ENCODE results near the gene ANKRD34C. TPM values are rescaled to one million over a fixed set of nuclear protein-coding genes. Genes with fewer than 3 reads are reported as not detected.

The ANKRD34C gene
- total RNA-seq, 1 donor from 2014 or later: not detected

DNA sequence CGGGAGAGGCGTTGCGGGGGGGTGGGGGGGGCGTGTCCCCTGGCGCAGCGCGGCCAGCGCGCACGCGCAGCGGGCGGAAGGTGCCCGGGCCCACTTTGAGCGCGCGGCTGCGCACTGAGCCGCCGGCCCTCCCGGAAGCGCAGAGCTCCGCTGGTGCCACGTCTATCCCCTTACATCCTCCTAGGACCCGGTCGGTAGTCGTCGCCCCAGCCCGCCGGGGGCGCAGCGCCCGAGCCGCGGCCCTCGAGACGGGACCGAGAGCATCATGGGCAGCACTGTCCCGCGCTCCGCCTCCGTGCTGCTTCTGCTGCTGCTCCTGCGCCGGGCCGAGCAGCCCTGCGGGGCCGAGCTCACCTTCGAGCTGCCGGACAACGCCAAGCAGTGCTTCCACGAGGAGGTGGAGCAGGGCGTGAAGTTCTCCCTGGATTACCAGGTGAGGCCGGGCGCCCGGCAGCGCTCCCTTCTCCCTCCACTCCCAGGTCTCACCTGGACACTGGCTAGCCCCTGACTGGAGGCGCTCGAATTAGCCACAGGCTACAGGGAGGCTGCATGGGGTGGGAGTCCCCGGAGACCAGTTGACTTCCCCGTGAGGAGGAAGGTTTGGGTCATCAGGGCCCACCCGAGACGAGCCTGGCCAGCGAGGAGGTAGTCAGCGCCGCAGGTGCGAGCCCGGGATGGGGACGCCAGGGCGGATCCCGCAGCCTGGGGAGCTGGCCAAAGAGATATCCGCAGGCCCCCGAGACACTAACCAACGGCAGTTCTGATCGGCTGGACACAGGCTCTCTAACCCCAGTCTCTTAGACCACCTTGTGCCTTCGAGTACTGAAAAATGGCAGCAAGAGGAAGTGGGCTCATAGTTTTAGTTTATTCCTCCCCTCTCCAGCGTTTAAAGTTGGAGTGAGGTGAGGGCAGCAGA lies 28.7 kb downstream of the ANKRD34C start, which contains the start of gene TMED3:
TSS of gene TMED3 (plus strand) at position 128 of the 916 bp plus-strand sequence. CDS start at position 266, 138 bp downstream.
- intact Hi-C loops (cut with micrococcal nuclease): loop anchor here (2.0 to 10.0 kb wide), 4 partner anchors 554 to 1384 kb away; partner anchors contain the start of genes ABHD17C and IREB2
- no peak for TF ChIP-seq CTCF (IDR thresholded peaks at IDR 0.05)
- Mint-ChIP-seq H3K36me3 (ENCODE audit: low read depth) (peaks cover 32% of the 10 kb centered on the region), H3K9me3 (no peaks in the 10 kb centered on the region), H3K27me3 (peaks cover 2% of the 10 kb centered on the region), H3K27ac (peak within 1 kb of the TSS; percentile 68), H3K4me1 (peaks cover 29% of the 10 kb centered on the region), H3K4me3 (peak within 1 kb of the TSS; percentile 84)
- DNase-seq: peak; percentile 80
- ChIA-PET CTCF (interaction anchor here (1.3 to 1.9 kb wide), 2 partner anchors 29 to 70 kb away, joined by 4 to 8 read pairs; no protein-coding TSS in a partner anchor), POLR2A (interaction anchor here (0.7 to 1.6 kb wide), 5 partner anchors 367 to 1690 kb away, joined by 3 to 8 read pairs (median 4); partner anchors contain the start of genes CTSH, PSMA4 and TLNRD1)
- ATAC-seq (ENCODE audit: low read depth): peak; percentile 94

DNA sequence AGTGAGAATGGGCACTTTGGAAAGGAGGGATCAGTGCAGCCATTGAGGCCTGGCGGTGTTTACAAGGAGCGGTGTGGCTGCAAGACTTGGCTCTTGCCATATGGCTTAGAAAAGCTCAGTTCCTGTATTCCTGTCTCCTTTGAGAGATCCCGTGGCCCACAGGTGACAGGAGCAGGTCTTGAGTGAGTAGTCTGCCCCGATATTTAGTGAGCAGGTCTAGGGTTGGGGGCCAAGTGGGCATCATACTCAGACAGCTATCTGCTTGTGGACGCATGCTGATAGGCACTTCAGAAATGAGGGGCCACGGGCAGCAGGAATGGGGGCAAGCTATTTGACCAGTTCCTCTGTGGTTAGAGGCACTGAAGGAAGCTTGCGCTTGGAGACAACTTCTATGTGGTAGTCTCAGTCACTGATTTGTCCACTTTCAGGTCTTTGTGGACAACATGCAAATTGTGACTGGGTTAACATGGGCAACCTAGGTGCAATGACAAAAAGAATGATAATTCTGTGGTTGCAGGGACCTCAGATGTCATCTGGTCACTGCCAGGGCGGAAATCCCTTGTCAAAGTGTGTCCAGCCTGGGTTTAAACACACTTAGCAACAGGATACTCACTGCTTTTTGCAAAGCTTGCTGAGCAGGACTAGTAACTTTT lies 29.5 kb downstream of the ANKRD34C start:
- no peak for ATAC-seq (ENCODE audit: low read depth)
- peak overlapping the region; percentile 84 for H3K4me3 Mint-ChIP-seq
- peaks cover 40% of the 10 kb centered on the region for H3K36me3 Mint-ChIP-seq (ENCODE audit: low read depth)
- peaks cover 2% of the 10 kb centered on the region for H3K27me3 Mint-ChIP-seq
- H3K27ac Mint-ChIP-seq: no peak overlapping the region
- H3K4me1 Mint-ChIP-seq: peaks cover 29% of the 10 kb centered on the region
- intact Hi-C loops (cut with micrococcal nuclease): loop anchor here (2.0 to 10.0 kb wide), 4 partner anchors 555 to 1383 kb away; partner anchors contain the start of genes ABHD17C and IREB2
- TF ChIP-seq CTCF (IDR thresholded peaks at IDR 0.05): no peak
- CTCF ChIA-PET: interaction anchor here (1.3 to 1.9 kb wide), 2 partner anchors 28 to 69 kb away, joined by 4 to 8 read pairs; no protein-coding TSS in a partner anchor
- no peaks in the 10 kb centered on the region for H3K9me3 Mint-ChIP-seq
- POLR2A ChIA-PET: interaction anchor here (1.6 kb wide), 1 partner anchor 612 kb away, joined by 5 read pairs; no protein-coding TSS in a partner anchor
- no peak for DNase-seq

- H3K4me1 Mint-ChIP-seq: peaks cover 29% of the 10 kb centered on the region
- no peak overlapping the region for H3K27ac Mint-ChIP-seq
- H3K36me3 Mint-ChIP-seq (ENCODE audit: low read depth): peaks cover 61% of the 10 kb centered on the region
These were observed 31.7 kb downstream of the ANKRD34C start for GRCh38 chr15:79314186-79314585.

DNA sequence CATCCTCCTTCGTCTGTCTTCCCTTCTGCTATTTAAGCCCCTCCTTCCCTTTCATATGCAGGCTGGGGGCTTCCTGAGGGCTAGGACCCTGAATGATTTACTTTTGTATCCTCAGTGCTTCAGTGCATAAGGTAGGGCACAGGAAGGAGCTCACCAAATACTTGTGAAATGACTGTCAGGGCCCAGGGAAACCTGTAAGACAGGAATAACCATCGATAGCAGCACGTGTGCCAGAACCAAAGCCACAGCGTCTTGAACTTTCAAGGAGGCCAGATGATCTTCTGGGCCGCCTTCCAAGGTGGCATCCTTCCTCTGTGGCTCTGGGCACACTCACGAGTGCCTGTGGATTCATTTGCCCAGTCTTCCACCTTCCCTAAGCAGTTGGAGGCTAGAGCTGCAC lies 32.3 kb downstream of the ANKRD34C start:
- TF ChIP-seq CTCF (IDR thresholded peaks at IDR 0.05): no peak
- DNase-seq (no peak), ATAC-seq (ENCODE audit: low read depth) (no peak)
- H3K9me3 Mint-ChIP-seq: no peaks in the 10 kb centered on the region
- intact Hi-C loops (cut with micrococcal nuclease): loop anchor here (10.0 kb wide), 1 partner anchor 1380 kb away; the partner anchor contains the start of gene ABHD17C
- H3K36me3 Mint-ChIP-seq (ENCODE audit: low read depth): peaks cover 68% of the 10 kb centered on the region
- H3K4me1 Mint-ChIP-seq: peaks cover 29% of the 10 kb centered on the region
- ChIA-PET POLR2A (no interaction called here), CTCF (no interaction called here)
- no peaks in the 10 kb centered on the region for H3K27me3 Mint-ChIP-seq
- no peak overlapping the region for H3K27ac Mint-ChIP-seq
- H3K4me3 Mint-ChIP-seq: no peak overlapping the region

More at GRCh38 chr15:79314186-79314585, 31.7 kb downstream of the ANKRD34C start:
- no peak for ATAC-seq (ENCODE audit: low read depth)
- intact Hi-C loops (cut with micrococcal nuclease): loop anchor here (10.0 kb wide), 1 partner anchor 1381 kb away; the partner anchor contains the start of gene ABHD17C
- H3K27me3 Mint-ChIP-seq: no peaks in the 10 kb centered on the region
- POLR2A ChIA-PET: no interaction called here
- DNase-seq: no peak
- TF ChIP-seq CTCF (IDR thresholded peaks at IDR 0.05): no peak
- H3K4me3 Mint-ChIP-seq: no peak overlapping the region
- CTCF ChIA-PET: no interaction called here
- H3K9me3 Mint-ChIP-seq: no peaks in the 10 kb centered on the region

All from activated B cell treated with CpG ODN at 0.5 μM for 24 hours (primary cell).